Measurements from ENCODE around the gene TBC1D13. TPM values are rescaled to one million over a fixed set of nuclear protein-coding genes. Genes with fewer than 3 reads are reported as not detected.

TBC1D13 gene
- total RNA-seq, 1 donor: 17.0 TPM

- no peak overlapping the region for H3K27ac ChIP-seq (ENCODE audit: low read depth, low read length)
- H3K36me3 ChIP-seq (ENCODE audit: insufficient read depth, low read length): peaks cover 64% of the 10 kb centered on the region
- TF ChIP-seq, protein P1, sequence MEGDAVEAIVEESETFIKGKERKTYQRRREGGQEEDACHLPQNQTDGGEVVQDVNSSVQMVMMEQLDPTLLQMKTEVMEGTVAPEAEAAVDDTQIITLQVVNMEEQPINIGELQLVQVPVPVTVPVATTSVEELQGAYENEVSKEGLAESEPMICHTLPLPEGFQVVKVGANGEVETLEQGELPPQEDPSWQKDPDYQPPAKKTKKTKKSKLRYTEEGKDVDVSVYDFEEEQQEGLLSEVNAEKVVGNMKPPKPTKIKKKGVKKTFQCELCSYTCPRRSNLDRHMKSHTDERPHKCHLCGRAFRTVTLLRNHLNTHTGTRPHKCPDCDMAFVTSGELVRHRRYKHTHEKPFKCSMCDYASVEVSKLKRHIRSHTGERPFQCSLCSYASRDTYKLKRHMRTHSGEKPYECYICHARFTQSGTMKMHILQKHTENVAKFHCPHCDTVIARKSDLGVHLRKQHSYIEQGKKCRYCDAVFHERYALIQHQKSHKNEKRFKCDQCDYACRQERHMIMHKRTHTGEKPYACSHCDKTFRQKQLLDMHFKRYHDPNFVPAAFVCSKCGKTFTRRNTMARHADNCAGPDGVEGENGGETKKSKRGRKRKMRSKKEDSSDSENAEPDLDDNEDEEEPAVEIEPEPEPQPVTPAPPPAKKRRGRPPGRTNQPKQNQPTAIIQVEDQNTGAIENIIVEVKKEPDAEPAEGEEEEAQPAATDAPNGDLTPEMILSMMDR (IDR thresholded peaks at IDR 0.05; ENCODE audit: extremely low read depth, low read depth, low read length): no peak
- no peaks in the 10 kb centered on the region for H3K27me3 ChIP-seq (ENCODE audit: insufficient read depth, low read length)
- no peaks in the 10 kb centered on the region for H3K79me2 ChIP-seq (ENCODE audit: insufficient read depth, low read length)
- no peak overlapping the region for H3K4me2 ChIP-seq (ENCODE audit: insufficient read depth, low read length)
- H2AFZ ChIP-seq (ENCODE audit: low read length): no peak overlapping the region
- H3K9me3 ChIP-seq (ENCODE audit: low read depth, low read length): no peaks in the 10 kb centered on the region
- no peak for DNase-seq (ENCODE audit: insufficient read length, low spot score, missing footprints)
- H3K4me3 ChIP-seq (ENCODE audit: insufficient read depth, low read length): no peak overlapping the region
- H4K20me1 ChIP-seq (ENCODE audit: insufficient read depth, low read length): no peaks in the 10 kb centered on the region
- no peaks in the 10 kb centered on the region for H3K4me1 ChIP-seq (ENCODE audit: insufficient read depth, low read length)
These were observed 11.8 kb downstream of the TBC1D13 start for GRCh38 chr9:128798896-128799295.

DNA sequence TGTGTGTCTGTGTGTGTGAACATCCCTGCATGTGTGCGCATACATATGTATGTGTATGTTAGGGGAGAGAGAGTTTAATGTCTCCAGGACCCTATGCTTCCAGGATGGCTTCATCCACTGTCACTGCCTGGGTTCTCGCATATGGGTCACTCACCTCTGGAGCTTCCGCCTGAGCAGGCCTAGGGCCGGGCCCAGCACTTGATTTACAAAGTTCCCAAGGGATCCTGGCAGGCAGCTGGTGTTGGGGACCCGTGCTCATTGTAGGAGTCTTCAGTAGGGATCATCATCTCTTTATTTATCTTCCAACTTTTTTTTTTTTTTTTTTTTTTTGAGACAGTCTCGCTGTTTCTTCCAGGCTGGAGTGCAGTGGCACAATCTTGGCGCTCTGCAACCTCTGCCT, 13.0 kb downstream of the TBC1D13 start:
- Histone ChIP-seq H3K79me2 (ENCODE audit: insufficient read depth, low read length) (no peaks in the 10 kb centered on the region), H2AFZ (ENCODE audit: low read length) (no peak overlapping the region), H4K20me1 (ENCODE audit: insufficient read depth, low read length) (no peaks in the 10 kb centered on the region), H3K27me3 (ENCODE audit: insufficient read depth, low read length) (no peaks in the 10 kb centered on the region), H3K9me3 (ENCODE audit: low read depth, low read length) (no peaks in the 10 kb centered on the region), H3K4me1 (ENCODE audit: insufficient read depth, low read length) (no peaks in the 10 kb centered on the region), H3K27ac (ENCODE audit: low read depth, low read length) (no peak overlapping the region), H3K4me2 (ENCODE audit: insufficient read depth, low read length) (no peak overlapping the region), H3K4me3 (ENCODE audit: insufficient read depth, low read length) (no peak overlapping the region), H3K36me3 (ENCODE audit: insufficient read depth, low read length) (peaks cover 59% of the 10 kb centered on the region)
- no peak for DNase-seq (ENCODE audit: insufficient read length, low spot score, missing footprints)
- TF ChIP-seq, protein P1 (IDR thresholded peaks at IDR 0.05; ENCODE audit: extremely low read depth, low read depth, low read length): no peak

GRCh38 chr9:128802482-128802881, 15.4 kb downstream of the TBC1D13 start:
- Histone ChIP-seq H2AFZ (ENCODE audit: low read length) (no peak overlapping the region), H3K9me3 (ENCODE audit: low read depth, low read length) (no peaks in the 10 kb centered on the region), H3K79me2 (ENCODE audit: insufficient read depth, low read length) (no peaks in the 10 kb centered on the region), H3K4me1 (ENCODE audit: insufficient read depth, low read length) (no peaks in the 10 kb centered on the region), H3K4me3 (ENCODE audit: insufficient read depth, low read length) (no peak overlapping the region), H3K27ac (ENCODE audit: low read depth, low read length) (no peak overlapping the region), H4K20me1 (ENCODE audit: insufficient read depth, low read length) (no peaks in the 10 kb centered on the region), H3K4me2 (ENCODE audit: insufficient read depth, low read length) (no peak overlapping the region), H3K27me3 (ENCODE audit: insufficient read depth, low read length) (no peaks in the 10 kb centered on the region), H3K36me3 (ENCODE audit: insufficient read depth, low read length) (peaks cover 60% of the 10 kb centered on the region)
- DNase-seq (ENCODE audit: insufficient read length, low spot score, missing footprints): no peak
- TF ChIP-seq, protein P1 (IDR thresholded peaks at IDR 0.05; ENCODE audit: extremely low read depth, low read depth, low read length): no peak

- DNase-seq (ENCODE audit: insufficient read length, low spot score, missing footprints): peak; percentile 45
- no peak overlapping the region for H2AFZ ChIP-seq (ENCODE audit: low read length)
- no peak overlapping the region for H3K27ac ChIP-seq (ENCODE audit: low read depth, low read length)
- no peak overlapping the region for H3K4me2 ChIP-seq (ENCODE audit: insufficient read depth, low read length)
- no peaks in the 10 kb centered on the region for H3K4me1 ChIP-seq (ENCODE audit: insufficient read depth, low read length)
- H4K20me1 ChIP-seq (ENCODE audit: insufficient read depth, low read length): no peaks in the 10 kb centered on the region
- H3K4me3 ChIP-seq (ENCODE audit: insufficient read depth, low read length): no peak overlapping the region
- no peaks in the 10 kb centered on the region for H3K79me2 ChIP-seq (ENCODE audit: insufficient read depth, low read length)
- H3K27me3 ChIP-seq (ENCODE audit: insufficient read depth, low read length): no peaks in the 10 kb centered on the region
- TF ChIP-seq, protein P1 (IDR thresholded peaks at IDR 0.05; ENCODE audit: extremely low read depth, low read depth, low read length): no peak
- no peaks in the 10 kb centered on the region for H3K9me3 ChIP-seq (ENCODE audit: low read depth, low read length)
- peaks cover 38% of the 10 kb centered on the region for H3K36me3 ChIP-seq (ENCODE audit: insufficient read depth, low read length)
These were observed 18.6 kb downstream of the TBC1D13 start for GRCh38 chr9:128805661-128806060.

All from osteoblast (primary cell).